ENCODE results near the gene GLRA2. TPM values are rescaled to one million over a fixed set of nuclear protein-coding genes. Genes with fewer than 3 reads are reported as not detected.
"Not testable (repeated sequence)": the region's sequence is repeated elsewhere in the genome, so short reads cannot be mapped to it uniquely, and the experiment has no call there.

GLRA2 gene
- polyA plus RNA-seq, 1 donor: not detected

DNA sequence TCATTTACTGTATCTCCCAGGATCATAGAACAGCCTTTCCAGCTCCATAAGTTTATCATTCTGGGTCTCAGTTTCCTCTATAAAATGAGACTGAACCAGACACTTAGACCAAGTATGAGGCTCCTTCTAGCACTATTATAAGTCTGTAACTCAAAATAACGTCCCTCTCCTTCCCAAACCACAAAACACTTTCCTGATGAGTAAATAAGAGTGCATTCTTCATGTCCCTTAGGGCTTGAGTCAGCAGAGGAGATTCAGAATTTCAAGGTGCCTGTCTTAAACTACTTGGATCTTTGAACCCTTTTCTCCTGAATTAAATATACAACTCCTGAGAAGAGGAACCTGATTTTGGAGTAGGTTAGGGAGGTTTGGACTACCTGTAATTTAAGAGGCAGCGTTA is 62.6 kb downstream of the GLRA2 start:
- no peak for DNase-seq

DNA sequence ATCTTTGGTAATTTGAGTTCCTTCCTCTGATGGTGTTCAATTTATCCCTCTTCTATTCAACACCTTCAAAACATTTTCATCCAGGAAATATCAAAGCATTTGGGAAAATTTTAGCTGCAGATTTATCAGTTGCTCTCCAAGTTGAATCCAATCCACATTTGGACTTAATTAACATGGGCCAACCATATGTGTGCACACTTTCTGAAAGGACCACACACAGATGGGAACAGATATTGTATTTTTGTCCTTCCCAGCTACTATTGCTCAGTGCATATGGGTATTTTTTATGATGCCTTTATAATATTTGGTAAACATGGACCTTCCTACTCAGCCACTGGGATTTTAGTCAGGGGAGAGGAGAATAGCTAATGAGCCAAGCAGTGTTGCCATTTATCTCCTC is 65.2 kb downstream of the GLRA2 start:
- DNase-seq: no peak

DNA sequence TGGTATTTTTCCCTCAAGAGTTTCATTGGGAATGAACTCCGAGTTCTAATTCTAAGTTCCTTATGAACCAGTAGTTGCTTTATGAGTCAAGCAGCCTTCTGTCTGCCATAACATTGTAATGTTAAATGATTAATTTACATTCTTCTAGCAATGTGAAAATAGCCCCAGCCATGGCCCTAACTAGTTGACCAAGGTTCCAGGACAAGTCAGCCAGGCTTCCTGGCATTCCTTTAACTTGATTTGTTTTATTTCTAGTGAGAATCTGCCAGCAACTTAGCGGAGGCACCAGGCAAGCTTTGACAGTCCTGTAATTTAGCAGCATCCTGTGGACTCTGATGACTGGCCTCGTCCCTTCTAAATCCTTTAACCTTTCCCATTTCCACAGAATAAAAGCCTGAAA is 69.0 kb downstream of the GLRA2 start:
- no peak for DNase-seq

DNA sequence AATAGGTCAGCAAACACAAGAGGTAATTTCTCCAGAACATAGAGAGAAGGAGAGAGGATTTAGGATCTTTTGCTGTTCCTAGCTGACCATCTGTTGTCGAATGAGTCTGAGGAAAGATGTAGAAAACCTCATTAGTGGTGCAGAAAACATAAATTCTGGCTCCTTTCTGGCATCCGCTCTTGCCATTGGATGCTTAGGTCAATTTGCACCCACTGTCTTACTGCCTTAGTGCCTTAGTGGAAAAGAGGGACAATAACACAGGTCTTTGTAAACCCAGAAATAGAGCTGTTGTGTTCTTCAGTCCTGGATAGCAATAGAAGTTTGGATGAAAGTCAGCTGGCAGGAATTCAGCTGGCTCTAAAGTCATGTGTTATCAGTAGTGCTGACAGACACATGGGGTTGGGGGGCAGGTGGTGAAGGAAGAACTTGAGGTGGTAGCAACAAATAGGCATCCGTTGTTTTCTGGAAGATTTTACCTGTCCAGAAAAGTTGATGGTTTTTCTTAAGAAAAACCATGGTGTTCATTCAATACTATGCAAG is 78.2 kb downstream of the GLRA2 start:
- no peak for DNase-seq

DNA sequence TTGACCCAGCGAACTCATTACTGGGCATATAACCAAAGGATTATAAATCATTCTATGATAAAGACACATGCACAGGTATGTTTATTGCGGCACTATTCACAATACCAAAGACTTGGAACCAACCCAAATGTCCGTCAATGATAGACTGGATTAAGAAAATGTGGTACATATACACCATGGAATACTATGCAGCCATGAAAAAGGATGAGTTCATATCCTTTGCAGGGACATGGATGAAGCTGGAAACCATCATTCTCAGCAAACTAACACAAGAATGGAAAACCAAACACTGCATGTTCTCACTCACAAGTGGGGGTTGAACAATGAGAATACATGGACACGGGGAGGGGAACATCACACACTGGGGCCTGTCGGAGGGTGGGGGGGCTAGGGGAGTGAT is 83.1 kb downstream of the GLRA2 start:
- not testable (repeated sequence) for DNase-seq

DNA sequence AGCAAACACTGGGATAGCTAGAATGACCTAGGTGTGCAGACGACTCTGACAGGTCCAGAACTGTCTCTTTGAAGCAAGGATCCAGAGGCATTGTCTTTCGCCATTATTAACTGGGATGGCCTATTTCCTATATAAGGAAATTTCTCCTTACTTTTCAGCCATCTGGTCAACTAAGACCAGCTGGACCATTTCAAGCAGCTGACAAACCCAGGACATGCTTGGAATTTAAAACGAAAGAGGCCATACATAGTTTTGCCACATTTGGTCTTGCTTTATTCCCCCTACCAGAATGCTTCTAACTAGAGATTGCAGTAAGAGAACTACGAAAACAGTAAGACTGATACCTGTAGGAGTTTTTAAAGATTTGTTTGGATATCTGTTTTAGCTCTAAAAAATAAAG is 87.0 kb downstream of the GLRA2 start:
- no peak for DNase-seq

DNA sequence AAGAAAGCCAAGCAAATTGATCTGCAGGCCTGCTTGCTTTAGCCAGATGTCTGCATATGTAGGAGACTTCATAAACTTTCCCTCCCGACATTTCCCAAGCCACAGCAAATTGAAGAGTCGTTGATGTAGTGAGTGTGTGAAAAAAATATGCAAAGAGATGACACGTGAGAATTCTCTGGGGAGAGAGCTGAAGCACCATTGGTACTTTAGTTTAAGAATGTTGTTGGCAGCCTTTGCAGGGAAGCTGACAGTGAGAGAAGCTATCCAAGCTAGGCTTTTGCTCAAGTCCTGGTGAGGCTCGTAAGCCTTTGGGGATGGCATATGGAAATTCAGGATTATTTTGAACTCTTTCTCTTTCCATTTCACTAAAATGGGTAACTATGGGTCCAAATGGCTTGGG is 87.5 kb downstream of the GLRA2 start:
- DNase-seq: peak; percentile 50

DNA sequence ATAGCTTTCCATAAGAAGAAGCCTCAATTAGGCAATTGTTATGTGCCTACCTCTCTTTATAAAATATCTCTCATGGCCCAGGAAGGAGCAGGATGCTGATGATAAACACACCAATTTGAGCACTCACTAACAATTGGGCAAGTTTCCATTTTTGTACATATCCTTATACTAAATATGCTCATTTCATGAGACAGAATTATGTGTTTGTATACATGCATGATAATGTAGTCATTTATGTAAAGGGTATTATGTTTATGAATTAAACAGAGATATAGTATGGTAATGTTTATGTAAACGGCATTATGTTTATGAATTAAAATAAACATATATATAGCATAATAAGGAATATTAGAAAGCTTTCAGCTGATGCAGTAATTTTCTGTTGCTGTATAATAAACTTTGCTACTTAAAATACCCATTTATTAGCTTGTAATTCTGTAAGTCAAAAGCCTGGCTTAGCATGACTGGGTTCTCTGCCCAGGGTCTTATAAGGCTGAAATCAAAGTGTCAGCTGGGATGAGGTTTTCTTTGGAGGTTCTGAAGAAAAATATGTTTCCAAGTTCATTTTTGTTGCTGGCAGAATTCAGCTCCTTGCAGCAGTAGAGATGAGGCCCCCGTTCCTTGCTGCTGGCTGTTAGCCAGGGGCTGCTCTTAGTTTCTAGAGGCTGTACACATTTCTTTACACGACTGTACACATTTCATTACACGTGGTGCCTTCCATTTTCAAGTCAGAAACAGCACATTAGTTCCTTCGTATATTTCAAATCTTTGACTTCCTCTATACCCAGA is 89.0 kb downstream of the GLRA2 start:
- DNase-seq: peak; percentile 33

DNA sequence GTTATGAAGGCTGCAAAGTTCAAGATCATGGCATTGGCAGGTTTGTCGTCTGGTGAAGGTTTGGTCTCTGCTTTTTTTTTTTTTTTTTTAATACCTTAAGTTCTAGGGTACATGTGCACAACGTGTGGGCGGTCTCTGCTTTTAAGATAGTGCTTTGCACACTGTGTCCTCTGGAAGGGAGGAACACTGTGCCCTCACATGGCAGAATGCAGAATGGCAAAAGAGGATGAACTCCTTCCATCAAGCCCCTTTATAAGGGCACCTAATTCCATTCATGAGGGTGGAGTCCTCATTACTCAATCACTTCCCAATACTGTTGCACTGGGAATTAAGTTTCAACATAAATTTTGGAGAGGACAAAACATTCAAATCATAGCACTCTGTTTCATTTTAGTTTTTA is 101.4 kb downstream of the GLRA2 start:
- no peak for DNase-seq

DNA sequence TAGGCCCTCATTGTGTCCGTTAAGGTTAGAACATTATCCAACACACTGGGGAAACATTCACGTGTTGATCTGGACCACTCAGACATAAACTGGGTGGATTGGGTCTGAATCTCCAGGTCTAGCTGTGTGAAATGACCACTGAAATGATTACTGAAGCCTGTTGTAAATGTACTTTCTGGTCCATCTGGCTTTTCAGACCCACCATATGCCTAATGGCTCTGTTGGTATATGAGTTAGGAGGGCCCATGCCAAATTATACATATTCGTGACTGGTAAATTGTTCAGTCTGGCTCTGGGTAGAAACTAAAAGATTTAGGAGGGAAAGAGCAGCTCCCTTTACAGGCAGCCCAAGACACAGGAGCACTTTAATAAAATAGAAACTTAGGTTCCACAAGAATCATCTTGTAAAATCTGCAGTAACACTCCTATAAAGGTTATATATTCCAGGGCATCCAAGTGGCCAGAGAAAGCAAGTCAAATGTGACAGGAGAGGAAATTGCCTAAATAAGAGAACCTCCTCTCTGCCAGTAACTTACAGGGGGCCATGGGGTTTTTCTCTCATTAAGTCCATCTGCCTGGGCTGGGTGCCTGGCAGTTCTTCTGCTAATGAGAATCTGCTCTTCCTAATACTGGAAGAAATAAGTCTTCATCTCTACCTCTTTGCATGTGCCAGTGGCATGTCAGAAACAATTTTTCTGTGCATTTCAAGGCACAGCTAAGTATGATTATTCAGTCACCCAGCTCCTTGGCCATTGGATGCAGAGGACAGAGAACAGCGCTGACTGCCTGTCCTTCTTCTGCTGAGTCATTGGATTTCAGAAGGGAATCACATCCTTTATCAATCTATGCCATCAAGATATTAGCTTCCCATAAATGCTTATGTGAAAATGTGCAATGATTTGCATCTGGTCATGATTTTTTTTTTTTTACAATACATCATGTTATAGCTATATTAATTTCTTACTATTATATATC is 112.6 kb downstream of the GLRA2 start:
- DNase-seq: no peak

DNA sequence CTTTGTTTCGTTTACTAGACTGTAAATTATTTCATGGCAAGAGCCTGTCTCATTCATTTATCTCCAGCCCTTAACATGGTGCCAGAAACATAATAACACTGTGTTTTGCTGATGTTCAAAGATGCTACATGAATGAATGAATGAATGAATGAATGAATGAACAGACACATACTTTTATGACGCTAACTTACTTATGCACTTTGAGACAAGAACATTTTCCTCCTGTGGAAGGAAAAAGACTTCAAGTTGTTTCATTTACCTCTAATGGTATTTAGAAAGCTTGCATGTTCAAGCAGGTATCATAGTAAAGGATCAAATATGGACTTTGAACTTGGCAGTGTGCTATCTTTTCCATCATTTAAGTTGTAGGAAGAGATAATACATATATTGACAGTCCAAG is 131.6 kb downstream of the GLRA2 start:
- no peak for DNase-seq

DNA sequence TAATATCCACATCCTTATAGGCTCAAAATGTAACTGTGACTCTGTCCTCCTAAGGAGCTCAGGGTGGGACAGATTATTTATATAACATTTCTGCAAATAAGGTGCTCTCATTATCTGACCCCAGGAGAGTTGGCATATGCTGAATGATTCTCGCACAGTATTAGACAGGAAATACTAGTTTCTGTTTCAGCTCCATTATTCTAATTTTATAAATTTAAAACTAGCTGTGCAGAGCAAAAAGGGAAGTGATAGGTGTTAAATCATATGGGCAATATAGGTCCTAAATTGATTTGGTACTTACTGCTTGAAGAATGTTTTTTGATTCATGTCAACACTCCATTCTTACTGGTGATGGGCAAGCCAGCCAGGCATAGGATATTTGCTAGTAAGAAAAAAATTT is 141.5 kb downstream of the GLRA2 start:
- no peak for DNase-seq

DNA sequence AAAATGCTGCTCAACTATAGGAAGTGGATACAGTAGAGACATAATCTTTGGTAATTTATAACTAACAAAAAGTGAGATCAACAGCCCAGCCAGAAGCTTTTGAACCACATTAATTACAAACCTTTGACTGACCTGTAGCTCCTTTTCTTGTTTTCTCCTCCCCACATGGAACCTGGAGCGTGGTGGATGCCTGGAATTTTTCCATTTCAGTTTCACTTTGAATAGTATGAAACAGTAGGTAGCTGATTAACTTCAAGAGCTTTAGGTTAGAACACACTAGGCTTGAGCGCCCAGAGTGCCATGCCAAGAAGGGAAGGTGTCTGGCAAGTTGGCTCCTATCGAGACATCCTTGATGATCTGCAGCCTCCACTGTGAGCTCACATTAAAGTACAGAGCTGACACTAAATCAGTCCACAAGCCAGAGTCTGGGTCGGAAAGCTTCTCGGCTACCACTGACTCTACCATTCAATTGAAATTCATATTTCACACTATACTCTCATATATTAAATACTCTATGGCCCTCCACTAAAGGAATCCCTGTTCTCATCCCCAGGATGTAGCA is 143.4 kb downstream of the GLRA2 start:
- DNase-seq: no peak

DNA sequence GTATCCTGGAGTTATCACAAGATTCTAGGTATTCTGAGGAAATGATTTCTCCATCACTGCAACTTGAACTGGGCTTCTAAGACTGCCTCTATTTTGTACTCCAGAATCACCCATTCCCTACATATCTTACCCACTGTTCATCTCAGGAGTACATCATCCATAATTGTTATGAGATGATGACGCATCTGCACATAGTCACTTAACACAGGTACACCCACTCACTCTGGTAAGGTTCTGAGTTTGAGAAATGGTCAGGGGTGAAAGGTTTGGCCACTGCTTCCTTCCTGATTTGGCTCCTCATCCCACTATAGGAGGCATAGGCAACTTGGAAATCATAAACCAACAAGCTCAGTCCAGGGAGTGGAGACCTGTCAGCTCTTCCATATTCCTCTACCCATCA is 143.9 kb downstream of the GLRA2 start:
- DNase-seq: no peak

DNA sequence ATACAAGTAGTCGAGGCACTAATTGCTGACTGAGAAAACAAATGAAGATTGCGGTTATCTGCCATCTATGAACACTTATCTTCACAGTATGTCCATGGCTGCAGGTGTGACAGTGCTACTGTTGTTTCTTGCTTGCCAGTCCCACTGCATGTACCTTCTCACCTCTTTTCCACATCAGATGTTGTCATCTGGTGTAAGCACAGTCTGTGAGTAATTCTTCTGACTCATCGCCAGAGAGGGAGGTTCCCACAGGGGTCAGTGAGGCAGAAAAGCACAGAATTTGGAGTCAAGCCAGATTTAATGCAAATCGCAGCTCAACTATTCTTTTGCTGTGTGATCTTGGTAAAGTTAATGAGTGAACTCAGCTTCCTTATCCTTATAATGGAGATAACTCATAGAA is 144.4 kb downstream of the GLRA2 start:
- peak; percentile 15 for DNase-seq

DNA sequence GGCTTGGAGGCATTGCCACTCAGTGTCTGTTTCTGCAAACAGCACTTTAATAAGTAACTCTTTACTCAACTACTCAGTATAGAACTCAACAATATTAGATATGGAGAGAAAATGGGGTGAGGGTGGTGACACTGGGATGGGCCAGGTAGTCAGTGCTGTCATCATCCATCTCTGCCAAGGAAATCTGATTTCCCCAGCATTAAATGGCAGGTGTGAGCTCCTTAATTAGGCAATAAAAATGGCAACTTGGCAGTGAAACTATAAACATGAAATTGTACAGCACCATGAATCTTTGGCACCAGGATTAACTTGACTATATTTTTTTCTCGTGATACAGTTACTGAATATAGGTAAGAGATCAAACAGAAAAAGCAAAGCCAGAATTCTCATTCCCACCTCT is 146.2 kb downstream of the GLRA2 start:
- DNase-seq: no peak

DNA sequence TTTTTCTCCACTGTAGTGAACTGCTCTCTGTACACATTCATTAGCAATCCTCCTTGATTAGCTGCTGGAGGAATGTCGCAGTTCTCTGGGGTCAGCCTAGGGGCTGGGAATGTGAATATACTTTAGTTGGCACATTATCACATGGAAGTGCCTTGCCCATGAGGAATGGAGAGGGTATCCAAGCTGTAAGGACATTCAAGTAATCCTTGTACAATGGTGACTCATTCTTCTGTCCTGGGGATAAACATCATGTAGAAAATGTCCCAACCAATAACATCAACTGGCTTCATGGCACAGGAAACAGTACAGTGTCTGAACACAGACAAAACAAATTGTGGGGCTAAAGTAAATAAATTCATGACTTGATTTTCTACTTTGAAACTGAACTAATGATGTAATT is 147.1 kb downstream of the GLRA2 start:
- no peak for DNase-seq

DNA sequence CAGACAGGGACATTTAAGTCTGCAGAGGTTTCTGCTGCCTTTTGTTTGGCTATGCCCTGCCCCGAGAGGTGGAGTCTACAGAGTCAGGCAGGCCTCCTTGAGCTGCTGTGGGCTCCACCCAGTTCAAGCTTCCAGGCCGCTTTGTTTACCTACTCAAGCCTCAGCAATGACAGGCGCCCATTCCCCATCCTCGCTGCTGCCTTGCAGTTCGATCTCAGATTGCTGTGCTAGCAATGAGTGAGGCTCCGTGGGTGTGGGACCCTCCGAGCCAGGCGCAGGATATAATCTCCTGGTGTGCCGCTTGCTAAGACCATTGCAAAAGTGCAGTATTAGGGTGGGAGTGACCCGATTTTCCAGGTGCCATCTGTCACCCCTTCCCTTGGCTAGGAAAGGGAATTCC is 159.0 kb downstream of the GLRA2 start:
- not testable (repeated sequence) for DNase-seq

DNA sequence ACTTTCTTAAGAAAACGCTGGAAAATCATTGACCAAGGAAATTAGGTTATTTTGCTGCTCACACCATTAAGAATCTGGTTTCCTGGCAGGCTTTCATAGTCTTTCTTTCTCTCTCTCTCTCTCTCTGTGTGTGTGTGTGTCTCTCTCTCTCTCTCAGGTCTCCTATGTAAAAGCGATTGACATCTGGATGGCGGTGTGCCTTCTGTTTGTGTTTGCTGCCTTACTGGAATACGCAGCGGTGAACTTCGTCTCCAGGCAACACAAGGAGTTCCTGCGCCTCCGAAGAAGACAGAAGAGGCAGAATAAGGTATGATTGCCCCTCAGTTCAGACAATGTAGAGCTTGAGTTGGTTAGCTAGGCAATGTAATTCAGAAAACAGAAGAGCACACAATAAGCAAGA is 161.2 kb downstream of the GLRA2 start:
- no peak for DNase-seq

DNA sequence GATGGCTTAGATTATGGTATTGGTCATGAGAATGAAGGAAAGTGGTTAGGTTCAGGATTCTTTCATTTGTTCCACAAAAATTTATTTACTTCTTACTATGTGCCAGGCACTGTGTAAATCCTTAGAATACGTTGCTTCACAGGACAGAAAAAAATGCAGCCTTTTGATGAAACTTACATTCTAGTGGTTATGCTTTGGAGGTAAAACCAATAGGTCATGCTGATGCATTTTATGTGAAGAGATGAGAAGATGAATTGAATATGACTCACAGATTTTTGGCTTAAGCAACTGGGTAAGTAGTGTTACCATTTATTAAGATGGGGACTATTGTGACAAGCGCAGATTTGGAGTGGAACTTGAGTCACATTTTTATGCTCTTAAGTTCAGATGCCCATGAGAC is 165.3 kb downstream of the GLRA2 start:
- DNase-seq: no peak

DNA sequence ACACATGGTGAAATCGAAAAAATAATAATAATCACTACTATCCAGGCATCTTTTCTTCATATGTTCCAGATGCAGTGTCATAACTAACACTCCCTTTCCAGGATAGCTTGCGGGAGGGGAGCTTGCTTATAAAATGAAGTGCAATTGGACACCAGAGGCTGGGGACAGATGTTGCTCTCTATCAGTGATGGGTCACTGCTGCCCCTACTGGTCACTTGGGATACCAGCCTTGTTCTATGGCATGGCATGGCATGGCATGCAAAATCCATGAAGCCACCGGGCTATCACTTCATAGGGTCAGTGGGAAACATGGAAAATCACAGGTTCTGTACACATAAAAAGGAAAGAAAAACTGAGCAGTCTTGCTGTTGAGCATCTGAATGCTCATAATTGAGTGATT is 168.1 kb downstream of the GLRA2 start:
- no peak for DNase-seq

DNA sequence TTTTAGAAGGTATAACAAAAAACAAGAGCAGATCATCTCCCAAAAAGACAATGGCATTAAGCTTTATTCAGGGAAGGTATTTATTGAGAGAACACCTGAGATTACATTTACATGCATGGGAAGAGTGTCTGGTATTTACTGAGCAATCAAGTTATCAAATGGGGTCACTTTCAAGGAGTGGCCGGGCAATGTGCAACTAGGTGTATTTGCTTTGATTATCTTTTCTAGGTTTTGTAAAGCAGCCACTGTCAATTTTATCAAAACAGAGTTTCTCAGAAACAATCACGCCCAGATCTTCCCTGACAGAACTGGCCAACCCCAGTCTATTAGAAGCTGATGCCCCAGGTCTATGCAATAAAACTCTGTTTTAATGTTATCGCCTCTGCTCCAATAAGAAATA is 169.5 kb downstream of the GLRA2 start:
- no peak for DNase-seq

DNA sequence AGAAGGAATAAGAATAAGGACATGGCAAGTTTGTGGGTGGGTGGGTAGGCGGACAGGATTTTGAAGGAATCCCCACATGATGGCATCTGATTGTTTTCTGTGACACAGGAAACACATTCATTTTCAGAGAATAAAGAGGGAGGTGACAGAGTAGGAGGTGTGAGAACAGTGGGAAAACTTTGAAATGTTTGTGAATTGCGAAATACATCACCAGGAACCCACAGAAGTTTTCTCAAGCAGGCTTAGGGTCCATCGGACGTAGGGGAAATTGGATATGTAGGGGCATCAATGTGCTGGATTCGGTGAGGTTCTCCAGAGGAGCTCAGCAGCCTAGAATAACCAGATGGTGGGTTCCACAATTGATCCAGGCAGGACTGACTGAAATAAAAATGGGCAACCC is 171.6 kb downstream of the GLRA2 start:
- no peak for DNase-seq
